NCI-H2081 treated with DMSO at 0.1 percent for 48 hours (cell line): ENCODE measurements around the gene M6PR.
"Not testable (repeated sequence)": the region's sequence is repeated elsewhere in the genome, so short reads cannot be mapped to it uniquely, and the experiment has no call there.

ENCODE experiments used
- DNase-seq: peaks from one replicate; lab custom pipeline; 2025; lab: John Stamatoyannopoulos, UW

M6PR gene

DNA sequence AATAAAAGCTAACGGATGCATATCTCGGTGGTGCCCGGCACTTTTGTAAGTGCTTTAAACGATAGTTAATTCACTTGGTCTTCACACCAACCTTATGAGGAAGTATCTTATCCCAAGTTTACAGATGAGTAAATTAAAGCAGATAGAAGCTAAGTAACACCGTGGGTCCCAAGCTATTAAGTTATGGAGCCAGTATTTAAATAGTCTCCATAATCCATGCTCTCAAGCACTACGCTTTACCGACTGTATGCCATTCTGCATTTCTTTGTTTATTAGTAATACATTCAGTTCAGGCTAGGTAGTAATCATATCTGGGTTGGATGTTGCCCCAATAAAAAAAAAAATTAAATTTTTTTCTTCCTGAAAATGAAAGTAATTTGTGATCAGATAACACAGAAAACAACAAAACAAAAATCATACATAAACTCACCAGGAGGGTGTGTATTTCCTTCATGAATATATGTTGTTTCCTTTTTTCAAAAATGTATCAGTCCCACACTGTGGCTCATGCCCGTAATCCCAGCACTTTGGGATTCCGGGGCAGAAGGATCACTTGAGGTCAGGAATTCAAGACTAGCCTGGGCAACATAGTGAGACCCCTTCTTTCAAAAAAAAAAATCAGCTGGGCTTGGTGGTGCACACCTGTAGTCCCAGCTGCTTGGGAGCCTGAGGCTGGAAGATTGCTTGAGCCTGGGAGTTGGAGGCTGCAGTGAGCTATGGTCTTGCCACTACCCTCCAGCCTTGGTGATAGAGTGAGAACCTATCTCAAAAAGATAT is 1.4 kb upstream of the M6PR start:
- no peak for DNase-seq

DNA sequence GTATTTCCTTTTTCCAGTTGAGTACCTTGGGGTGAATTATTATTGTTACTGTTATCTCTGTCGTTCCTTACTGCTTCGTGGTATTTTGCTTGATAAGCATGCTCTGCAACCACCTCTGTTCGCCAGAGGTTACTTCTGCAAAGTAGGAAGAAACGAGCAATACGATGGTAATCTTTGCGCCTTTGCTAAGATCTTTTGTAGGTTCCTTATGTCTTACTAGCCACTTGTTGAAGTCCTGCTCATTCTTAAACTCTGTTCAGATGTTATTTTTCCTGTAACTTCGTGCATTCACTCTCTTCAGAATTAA is 729 bp upstream of the M6PR start:
- DNase-seq = no peak

DNA sequence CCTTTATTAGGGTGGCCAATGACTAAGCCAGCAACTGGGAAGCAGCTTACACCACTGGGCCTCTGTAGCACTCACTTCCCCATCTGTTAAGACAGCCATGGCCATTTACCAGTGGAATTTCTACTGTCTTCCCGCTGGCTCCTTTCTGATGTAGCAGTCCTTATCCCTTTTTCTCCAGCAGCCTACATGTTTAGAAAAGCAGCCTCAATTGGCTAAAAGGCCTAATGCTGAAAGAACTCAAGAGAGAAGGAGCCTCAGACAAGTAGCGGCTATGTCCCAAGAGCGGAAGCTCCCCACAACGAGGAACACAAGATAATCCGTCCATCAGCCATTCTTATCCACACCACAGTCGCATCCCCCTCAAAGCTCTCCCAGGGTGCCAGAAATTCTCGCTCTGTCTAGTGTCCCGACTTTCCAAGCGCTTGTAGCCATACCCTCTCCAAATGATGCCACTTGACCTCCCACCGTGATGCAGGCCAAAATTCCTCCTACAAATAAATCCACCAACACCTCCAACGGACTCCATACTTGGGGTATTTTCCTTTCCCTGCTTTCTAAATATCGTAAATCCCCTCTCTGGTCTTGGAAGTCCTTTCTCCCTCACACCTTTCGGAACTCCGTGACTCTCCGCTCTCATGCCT is 624 bp downstream of the M6PR start:
- DNase-seq = no peak

DNA sequence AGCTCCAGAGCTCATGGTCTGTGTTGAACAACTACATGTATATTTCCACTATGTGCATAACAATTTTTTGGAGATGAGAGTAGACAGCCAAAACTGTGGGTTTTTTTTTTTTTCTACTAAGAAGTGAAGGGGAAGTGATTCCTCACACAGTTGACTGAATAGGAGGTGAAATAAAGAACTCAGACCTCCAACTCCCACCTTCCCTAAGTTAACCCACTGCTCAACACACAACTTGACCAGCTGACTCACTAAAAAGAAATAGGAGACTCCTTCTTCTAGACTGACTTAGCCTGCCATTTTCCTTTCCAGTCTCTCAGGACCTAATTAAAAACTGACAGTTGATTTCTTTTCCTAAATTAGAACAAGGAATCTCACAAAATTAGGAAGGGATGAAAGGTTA is 1.7 kb downstream of the M6PR start:
- no peak for DNase-seq

DNA sequence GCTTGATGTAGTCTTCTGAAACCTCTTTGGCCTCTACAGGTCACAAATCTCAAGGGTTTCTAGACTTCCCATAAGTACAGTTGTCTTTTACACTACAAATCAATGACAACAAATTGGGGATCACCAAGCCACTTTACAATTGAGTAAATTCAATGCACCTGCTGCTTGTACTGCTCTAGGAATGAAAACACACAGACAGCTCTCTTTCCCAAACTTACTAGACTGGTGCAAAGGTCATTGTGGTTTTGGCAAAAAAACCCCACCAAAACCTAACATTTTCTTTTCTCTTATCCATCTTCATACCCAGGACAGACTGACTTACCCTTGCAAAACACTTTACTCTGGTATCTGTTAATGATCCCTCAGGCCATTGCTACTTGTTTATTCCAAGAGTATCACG is 2.7 kb downstream of the M6PR start:
- no peak for DNase-seq

DNA sequence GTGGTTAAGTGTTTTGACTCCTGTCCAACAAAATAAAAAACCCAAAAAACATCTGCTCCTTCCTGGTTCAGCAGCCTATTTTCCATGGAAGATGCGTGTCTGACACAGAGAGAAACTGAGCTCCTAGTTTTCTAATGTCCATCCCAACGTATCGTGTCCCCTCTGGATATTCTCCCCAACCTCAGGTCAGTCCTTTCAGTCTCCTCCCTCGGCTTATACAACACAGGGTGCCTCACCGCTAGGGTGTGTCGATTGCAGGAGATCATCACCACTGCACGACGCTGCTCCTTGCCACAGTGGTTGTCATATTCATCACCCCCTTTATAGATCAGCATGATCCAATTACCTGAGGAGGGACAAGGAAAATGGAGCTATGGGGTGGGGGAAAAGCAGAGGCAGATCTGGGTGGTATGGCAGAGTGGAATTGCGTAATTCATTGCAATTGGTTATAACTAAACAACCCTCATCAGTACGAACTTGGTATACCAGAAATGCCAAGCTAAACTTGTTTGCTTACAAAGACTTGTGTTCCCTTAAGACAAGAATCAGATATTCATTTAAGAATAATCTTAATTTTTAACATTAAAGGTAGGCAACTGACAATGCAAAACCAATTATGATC is 5.8 kb downstream of the M6PR start:
- DNase-seq = no peak

DNA sequence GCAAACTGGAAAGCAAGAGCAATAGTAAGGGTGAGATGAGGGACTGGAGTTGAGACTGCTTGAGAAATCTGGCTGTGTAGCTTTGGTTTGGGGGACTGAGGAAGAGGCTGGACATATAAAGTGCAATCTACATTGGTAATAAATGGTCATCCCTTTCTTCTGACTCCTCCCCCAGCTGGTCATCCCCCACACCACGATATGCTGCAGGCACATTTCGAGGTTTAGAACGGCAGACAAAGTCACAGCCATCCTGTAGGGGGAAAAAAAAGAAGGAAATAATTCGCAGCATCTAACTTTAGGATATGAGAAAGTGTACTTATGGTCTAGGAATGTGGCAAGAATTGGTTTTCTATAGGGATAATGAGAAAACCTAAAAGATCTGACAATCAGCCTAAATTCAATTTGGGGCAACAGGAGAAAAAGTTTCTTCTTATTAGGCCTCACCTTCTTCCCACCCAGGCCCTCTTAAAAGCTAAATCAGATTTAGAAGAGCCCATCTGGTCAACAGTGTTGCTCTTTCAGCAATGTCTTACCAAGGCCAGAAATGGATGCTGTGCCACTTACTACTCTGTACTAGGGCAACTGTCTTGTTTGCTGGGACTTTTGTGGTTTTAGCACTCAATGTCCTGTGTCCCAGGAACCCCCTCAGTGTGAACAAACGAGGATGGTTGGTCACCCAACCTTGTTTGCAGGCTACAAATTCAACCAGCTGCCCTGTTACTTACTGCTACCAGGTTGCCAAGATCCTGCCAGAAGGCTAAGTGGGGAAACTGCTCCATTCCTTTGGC is 7.6 kb downstream of the M6PR start:
- no peak for DNase-seq

DNA sequence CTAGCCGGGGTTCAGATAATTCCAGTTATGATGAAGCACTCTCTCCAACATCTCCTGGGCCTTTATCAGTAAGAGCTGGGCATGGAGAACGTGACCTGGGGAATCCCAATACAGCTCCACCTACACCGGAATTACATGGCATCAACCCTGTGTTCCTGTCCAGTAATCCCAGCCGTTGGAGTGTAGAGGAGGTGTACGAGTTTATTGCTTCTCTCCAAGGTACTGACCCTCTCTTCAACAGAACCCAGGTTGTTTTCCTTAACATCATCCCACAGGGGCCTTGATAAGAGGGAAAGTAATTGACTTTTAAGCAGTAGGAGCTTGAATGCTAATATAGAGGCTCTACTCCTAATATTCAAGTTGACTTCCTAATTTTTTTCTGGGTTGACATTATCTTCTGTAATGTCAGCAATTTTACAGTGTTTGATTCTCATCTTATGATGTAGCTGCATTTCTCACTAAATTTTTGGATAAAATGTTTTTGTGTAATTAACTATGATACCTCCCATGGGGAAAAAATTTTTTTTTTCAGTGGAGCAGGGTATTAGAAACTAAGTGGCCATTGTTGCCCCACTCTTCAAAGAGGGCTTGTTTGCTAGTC is 11.5 kb downstream of the M6PR start:
- DNase-seq = not testable (repeated sequence)

DNA sequence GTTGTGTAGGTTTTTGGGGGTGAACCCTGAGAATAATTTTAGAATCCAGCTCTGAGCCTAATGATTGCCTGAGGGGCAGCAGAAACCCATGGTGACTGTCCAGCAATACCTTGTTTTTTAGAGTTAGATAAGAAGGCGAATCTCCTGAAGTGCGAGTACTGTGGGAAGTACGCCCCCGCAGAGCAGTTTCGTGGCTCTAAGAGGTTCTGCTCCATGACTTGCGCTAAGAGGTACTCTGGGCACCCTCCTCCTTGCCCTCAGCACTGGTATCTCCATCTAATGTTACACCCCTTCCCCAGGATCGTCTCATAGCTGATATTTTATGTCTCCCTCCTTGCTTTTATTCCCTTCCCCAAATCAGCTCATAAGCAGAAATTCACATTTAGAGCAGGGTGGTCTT is 12.7 kb downstream of the M6PR start:
- no peak for DNase-seq

DNA sequence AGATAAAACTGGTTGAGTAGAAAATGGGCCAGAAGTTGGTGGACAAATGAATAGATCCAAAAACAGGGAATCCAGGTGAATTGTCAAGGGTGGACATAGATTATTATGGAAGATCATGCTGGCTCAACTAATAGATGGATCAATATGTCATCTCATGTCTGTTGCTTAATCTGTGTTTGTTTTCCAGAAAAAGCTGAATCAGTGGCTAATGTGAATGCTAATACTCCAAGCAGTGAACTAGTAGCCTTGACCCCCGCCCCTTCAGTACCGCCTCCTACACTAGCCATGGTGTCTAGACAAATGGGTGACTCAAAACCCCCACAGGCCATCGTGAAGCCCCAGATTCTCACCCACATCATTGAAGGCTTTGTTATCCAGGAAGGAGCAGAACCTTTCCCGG is 15.4 kb downstream of the M6PR start:
- DNase-seq = not testable (repeated sequence)

DNA sequence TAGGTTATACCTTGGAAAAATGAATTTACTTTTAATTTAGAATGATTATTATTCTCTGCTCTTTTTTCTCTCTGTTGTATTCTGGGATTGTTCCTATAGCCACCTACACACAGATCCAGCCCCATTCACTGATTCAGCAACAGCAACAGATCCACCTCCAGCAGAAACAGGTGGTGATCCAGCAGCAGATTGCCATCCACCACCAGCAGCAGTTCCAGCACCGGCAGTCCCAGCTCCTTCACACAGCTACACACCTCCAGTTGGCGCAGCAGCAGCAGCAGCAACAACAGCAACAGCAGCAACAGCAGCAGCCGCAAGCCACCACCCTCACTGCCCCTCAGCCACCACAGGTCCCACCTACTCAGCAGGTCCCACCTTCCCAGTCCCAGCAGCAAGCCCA is 17.0 kb downstream of the M6PR start:
- not testable (repeated sequence) for DNase-seq

DNA sequence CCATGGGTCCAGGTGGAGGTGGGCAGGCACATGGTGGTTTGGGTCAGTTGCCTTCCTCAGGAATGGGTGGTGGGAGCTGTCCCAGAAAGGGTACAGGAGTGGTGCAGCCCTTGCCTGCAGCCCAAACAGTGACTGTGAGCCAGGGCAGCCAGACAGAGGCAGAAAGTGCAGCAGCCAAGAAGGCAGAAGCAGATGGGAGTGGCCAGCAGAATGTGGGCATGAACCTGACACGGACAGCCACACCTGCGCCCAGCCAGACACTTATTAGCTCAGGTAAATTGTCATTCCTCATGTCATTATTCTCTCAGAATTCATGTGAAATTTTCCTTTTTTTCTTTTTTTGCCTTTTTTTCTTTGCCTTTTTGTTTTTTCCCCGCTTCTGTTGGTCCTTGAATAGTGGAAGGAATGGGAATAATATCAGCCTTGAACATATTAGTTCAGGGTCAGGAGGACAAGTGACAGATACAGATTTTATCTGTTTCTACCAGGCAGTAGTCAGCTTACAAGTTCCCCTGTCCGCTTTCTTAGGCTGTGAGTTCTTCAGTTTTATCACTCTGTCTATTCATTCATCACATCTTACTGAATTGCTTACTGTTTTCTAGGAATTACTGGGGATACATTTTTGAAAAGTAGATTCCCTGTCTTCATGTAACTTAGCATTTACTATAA is 18.7 kb downstream of the M6PR start:
- DNase-seq = not testable (repeated sequence)

DNA sequence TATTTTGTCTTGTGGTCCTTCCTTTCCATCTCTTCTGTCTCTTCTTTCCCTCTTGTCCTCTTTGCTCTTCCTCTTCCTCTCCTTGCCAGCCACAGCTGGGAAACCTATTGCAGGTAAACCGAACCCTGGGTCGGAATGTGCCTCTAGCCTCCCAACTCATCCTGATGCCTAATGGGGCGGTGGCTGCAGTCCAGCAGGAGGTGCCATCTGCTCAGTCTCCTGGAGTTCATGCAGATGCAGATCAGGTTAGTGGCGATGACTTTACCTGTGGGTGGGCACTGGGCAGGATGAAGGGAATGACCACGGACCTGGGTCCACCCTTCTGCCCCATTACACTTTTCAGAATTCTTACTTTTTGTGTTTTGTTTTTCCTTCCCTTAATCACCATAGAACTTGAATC is 26.9 kb downstream of the M6PR start:
- no peak for DNase-seq

DNA sequence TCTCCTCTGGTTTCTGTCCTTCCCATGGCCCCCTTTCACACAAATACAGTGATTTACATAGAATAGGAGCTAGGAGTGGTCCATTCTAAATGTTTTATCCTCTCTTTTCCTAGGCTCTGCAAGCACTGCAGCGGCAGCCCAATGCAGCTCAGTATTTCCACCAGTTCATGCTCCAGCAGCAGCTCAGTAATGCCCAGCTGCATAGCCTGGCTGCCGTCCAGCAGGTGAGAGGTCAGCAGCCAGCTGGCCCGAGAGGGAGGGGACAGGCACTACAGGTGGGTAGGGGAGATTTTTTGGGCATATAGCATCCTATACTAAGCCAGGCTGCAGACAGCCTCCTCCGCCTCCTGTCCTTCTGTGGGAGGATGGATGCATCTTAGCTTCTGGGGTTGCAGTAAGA is 29.8 kb downstream of the M6PR start:
- DNase-seq = not testable (repeated sequence)

DNA sequence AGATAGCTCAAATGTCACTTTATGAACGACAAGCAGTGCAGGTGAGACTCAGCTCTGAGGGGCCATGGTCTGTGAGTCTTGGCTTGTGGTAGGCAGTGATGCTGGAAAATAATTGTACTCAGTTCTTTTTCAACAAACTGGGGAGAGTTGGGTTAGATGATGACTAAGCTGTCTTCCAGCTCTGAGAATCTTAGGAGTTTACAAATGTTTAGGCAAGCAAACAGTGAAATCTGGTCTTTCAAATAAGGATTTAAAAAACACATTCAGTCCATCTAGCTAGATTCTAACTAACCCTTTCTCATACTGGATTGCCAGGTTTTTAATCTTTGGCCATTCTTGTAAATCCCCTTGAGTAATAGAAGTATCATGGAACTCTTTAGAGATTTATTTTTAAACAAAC is 31.7 kb downstream of the M6PR start:
- DNase-seq = no peak

DNA sequence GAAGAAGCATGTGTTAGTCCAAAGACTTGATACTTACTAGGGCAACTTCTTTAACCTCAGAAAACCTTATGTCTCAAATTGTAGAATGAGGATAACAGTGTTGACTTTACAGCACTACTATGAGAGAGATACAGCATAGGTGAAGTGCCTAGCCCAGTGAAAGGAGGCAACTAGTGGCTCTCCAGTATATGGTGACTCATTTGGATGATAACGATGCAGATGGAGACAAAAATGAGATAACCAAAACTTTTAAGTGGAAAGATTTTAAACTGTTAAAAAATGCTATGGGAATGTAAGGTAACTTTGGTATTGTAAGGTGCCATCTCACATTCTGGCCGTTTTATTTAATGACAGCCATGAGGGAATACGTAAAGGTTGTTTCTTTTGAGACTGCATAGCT is 32.4 kb downstream of the M6PR start:
- DNase-seq = no peak

DNA sequence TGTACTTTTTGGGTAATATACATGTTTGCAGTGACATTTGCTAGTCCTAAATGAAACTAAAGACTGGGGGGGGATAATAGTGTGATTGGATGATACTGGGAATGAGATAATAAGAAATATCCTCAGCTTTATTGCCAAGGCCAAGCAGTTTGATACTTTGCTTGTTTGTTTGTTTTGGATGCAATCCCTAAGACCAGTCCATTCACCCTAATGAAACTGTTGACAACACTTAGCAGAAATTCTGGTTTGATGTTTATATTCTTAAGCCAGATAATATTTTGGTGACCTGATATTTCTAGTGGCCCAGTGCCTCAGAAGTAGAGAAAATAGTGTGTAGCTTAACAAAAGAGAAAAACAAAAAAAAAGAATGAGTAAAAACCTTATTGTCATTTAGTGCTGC is 33.3 kb downstream of the M6PR start:
- no peak for DNase-seq

DNA sequence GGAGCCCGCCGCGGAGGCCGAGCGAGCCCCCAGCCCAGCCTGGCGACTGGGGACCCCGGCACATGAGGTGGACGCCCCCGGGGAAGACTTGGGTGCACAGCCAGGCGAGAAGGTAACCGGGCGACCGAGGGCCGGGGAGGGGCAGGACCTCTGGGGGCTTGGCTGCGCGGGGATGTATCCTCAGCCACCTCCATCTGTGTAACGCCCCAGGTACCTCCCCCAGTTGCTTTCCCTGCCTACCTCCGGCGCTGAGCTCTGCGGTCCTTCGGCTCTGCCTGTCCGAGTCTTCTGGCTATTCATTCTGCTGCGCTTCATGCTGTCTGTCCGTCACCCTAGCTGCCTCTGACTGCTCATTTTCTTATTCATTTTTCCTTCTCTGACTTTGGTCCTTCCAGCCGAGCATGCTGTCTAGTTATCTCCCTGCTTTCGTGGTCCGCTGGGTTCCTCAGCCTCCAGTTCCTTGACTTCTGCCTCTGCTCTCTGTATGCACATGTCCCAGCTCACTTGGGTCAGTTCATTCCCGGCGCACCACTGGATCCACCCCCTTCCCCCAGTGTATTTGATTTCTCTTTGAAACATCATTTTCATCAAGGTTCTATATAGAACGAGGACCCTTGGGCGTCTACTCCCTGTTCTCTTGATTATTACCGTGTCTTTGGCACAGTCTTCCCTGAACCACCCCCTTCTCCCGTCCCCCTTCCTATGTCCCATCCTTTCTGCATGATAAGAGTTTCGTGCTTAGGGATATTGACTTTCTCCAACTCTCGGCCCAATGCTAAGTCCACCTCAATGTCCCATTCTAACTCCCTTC is 34.5 kb downstream of the M6PR start:
- DNase-seq = no peak

DNA sequence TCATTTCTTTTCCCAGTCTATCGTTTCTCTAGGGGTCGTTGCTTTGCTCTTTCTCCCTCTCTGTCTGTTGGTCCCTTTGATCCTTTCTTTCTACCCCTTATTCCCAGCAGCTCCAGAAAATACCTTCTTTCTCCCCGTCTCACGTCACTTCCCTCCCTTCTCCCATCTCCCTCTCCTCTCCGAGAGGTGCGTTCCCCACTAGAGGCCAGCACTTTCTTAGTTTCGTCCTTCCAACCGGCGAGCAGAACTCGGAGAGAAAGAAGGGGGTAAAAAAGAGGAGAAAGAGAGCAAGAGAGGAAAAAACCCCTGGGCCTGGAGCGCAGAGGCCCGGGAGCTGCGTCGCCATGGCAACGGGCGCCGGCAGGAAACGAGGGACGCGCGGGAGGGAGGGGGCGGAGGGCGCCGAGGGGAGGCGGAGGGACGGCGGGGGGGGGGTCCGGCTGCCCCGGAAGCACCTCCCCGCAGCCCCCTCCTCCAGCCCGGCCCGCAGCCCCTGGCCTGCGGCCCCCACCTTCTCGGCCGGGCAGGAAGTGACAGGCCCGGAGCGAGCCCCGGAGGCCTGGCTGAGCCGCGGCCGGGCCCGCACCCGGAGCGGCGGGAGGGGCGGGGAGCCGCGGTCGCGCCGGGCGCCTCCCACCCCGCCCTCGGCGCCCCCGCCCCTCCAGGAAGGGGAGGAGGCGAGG is 35.3 kb downstream of the M6PR start, which contains the start of gene PHC1:
Gene PHC1 (plus strand): TSS at position 477 of the 683 bp plus-strand sequence. CDS start 3,169 bp downstream, outside the sequence.
- DNase-seq = not testable (repeated sequence)

DNA sequence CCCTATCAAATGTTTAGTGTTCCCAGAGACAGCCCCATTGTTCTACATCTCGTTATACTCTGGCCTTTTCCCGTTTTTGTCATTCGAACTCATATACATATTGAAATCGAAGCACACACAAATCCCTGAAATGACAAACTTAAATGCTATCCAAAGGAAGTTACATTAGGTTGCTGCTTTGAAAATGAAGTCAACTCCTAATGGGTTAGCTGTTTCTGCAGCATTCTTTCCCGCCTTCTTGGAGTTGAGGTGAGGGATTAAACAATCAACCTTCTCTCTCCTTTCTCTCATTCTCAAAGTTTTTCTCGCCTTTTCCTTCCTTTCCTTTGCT is 35.8 kb downstream of the M6PR start:
- DNase-seq = no peak
